ENCODE results near the gene GPR150. TPM values are rescaled to one million over a fixed set of nuclear protein-coding genes. Genes with fewer than 3 reads are reported as not detected.

The GPR150 gene
- total and polyA plus RNA-seq, 9 of the 15 experiments (the other 6 are each of a cell fraction or from before 2014, with no cell fraction given) = not detected

DNA sequence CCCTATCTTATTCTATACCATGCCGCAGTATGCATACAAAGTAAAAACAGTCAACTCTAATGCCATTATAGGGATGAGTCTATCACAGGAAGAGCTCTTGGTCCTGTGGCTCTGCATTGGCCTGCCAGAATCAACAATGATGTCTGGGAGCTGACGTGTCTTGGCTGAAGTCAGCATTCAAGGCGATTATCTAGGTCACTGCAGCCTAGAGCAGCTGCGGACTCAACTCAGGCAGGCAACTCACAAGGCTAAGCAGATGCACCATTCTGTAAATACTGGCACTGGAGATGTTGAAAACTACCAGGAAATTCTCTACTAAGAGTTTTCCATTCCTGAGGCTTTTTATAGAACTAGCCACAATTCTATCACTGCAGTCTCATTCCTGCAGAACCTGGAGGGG lies 49.7 kb downstream of the GPR150 start:
- Histone ChIP-seq H3K4me3 (no peak overlapping the region), H3K9me1 (ENCODE audit: control insufficient read depth, insufficient read depth, low read length) (no peaks in the 10 kb centered on the region), H4K20me1 (replicated peaks; ENCODE audit: control insufficient read depth, insufficient read depth, low read length) (no peaks in the 10 kb centered on the region), H3K4me1 (replicated peaks in 1 of 2; ENCODE audit: control insufficient read depth in 2 of 2, insufficient read depth in 2 of 2, low read length in 2 of 2) (peaks cover 3 to 28% of the 10 kb centered on the region in 2 experiments; a peak in 4 of 5 replicates), H2AFZ (ENCODE audit: low read depth, low read length) (peak overlapping the region; percentile 73), H3K9ac (ENCODE audit: insufficient read depth in 1 of 2, low read depth in 2 of 2, low read length in 2 of 2) (peak overlapping the region in 1 of 2 experiments; percentile 11; a peak in 1 of 4 replicates), H3K27ac (ENCODE audit: extremely low read depth, low read depth, low read length) (0 out of 3 replicates have a peak overlapping the region, but pooled peaks have one; percentile 1), H3K27me3 (ENCODE audit: control insufficient read depth in 2 of 2, insufficient read depth in 2 of 2, low read length in 2 of 2) (no peaks in the 10 kb centered on the region), H3K9me3 (replicated peaks; ENCODE audit: control insufficient read depth, insufficient read depth, low read depth, low read length) (no peaks in the 10 kb centered on the region), H3K79me2 (ENCODE audit: control insufficient read depth, insufficient read depth, low read length) (no peaks in the 10 kb centered on the region), H3K36me3 (ENCODE audit: control insufficient read depth, insufficient read depth, low read length) (no peaks in the 10 kb centered on the region; the same call in 2 of the 3 replicates), H3K4me2 (ENCODE audit: insufficient read depth, low read length) (0 out of 2 replicates have a peak overlapping the region, but pooled peaks have one; percentile 16)
- ChIA-PET CTCF (ENCODE audit: low intra/inter-chr PET ratio) (no interaction called here), POLR2A (interaction anchor here (0.6 to 3.3 kb wide), 12 partner anchors 9 to 89 kb away, joined by 3 to 13 read pairs (median 4); partner anchors contain the start of gene RHOBTB3)
- peak; percentile 81 for FAIRE-seq
- BruUV-seq (replicated peaks) = no TSS peak
- peak in 2 of 4 experiments; percentile 41 to 75 for DNase-seq (ENCODE audit: extremely low read depth in 1 of 4, low spot score in 3 of 4)
- peak; percentile 70 for ATAC-seq
- intact Hi-C loops (cut with micrococcal nuclease) = no loop called here
- in situ Hi-C loops (cut with MboI) = loop anchor here (5.0 kb wide), 1 partner anchor 58 kb away; no protein-coding TSS in a partner anchor
- 25% methylated on average over 4 of the region's 4 CpGs for WGBS (ENCODE audit: insufficient coverage, low coverage, missing lambda C conversion rate)
- TF ChIP-seq SMAD4 (CRISPR knock-in tag; conservative IDR thresholded peaks at IDR 0.05) (0 out of 2 replicates have a peak, but pooled peaks have one; percentile 28), ZNF639 (CRISPR knock-in tag; conservative IDR thresholded peaks at IDR 0.05 in 1 of 2, IDR thresholded peaks at IDR 0.05 in 1 of 2) (no peak), ARID1B (IDR thresholded peaks at IDR 0.05) (0 out of 2 replicates have a peak, but pooled peaks have one; percentile 10), CREM (IDR thresholded peaks at IDR 0.05; ENCODE audit: low read depth) (peak; percentile 78), TEAD2 (tag; IDR thresholded peaks at IDR 0.05) (no peak), NRF1 (conservative IDR thresholded peaks at IDR 0.05 in 1 of 2, IDR thresholded peaks at IDR 0.05 in 1 of 2) (peak in 1 of 2 experiments; percentile 25; a peak in 1 of 4 replicates), ZNF561 (CRISPR knock-in tag; conservative IDR thresholded peaks at IDR 0.05) (no peak), POU5F1 (IDR thresholded peaks at IDR 0.05; ENCODE audit: borderline replicate concordance, low read depth, low read length, partially characterized antibody) (no peak), JUND (IDR thresholded peaks at IDR 0.05; ENCODE audit: borderline replicate concordance, low read depth, low read length) (no peak; the same call in 1 of the 2 replicates), JUND (tag; IDR thresholded peaks at IDR 0.05; ENCODE audit: borderline replicate concordance, low read depth, low read length) (peak; percentile 50; the same call in 2 of the 3 replicates), ZNF12 (CRISPR knock-in tag; IDR thresholded peaks at IDR 0.05) (no peak), FOSL1 (tag; conservative IDR thresholded peaks at IDR 0.05) (peak; percentile 27; the same call in 1 of the 2 replicates), CHD2 (IDR thresholded peaks at IDR 0.05; ENCODE audit: low read depth, low read length) (no peak), MECOM (CRISPR knock-in tag; IDR thresholded peaks at IDR 0.05) (no peak)
- TF ChIP-seq, protein P1, sequence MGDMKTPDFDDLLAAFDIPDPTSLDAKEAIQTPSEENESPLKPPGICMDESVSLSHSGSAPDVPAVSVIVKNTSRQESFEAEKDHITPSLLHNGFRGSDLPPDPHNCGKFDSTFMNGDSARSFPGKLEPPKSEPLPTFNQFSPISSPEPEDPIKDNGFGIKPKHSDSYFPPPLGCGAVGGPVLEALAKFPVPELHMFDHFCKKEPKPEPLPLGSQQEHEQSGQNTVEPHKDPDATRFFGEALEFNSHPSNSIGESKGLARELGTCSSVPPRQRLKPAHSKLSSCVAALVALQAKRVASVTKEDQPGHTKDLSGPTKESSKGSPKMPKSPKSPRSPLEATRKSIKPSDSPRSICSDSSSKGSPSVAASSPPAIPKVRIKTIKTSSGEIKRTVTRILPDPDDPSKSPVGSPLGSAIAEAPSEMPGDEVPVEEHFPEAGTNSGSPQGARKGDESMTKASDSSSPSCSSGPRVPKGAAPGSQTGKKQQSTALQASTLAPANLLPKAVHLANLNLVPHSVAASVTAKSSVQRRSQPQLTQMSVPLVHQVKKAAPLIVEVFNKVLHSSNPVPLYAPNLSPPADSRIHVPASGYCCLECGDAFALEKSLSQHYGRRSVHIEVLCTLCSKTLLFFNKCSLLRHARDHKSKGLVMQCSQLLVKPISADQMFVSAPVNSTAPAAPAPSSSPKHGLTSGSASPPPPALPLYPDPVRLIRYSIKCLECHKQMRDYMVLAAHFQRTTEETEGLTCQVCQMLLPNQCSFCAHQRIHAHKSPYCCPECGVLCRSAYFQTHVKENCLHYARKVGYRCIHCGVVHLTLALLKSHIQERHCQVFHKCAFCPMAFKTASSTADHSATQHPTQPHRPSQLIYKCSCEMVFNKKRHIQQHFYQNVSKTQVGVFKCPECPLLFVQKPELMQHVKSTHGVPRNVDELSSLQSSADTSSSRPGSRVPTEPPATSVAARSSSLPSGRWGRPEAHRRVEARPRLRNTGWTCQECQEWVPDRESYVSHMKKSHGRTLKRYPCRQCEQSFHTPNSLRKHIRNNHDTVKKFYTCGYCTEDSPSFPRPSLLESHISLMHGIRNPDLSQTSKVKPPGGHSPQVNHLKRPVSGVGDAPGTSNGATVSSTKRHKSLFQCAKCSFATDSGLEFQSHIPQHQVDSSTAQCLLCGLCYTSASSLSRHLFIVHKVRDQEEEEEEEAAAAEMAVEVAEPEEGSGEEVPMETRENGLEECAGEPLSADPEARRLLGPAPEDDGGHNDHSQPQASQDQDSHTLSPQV (IDR thresholded peaks at IDR 0.05) = 0 out of 2 replicates have a peak, but pooled peaks have one; percentile 52
- TF ChIP-seq, protein P2, sequence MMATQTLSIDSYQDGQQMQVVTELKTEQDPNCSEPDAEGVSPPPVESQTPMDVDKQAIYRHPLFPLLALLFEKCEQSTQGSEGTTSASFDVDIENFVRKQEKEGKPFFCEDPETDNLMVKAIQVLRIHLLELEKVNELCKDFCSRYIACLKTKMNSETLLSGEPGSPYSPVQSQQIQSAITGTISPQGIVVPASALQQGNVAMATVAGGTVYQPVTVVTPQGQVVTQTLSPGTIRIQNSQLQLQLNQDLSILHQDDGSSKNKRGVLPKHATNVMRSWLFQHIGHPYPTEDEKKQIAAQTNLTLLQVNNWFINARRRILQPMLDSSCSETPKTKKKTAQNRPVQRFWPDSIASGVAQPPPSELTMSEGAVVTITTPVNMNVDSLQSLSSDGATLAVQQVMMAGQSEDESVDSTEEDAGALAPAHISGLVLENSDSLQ (IDR thresholded peaks at IDR 0.05) = peak; percentile 43; the same call in 1 of the 2 replicates
